ENCODE measurements around the gene PRKN.

PRKN gene

GRCh38 chr6:161608771-161609170, 1118.8 kb downstream of the PRKN start:
- no peak for TF ChIP-seq CTCF (IDR thresholded peaks at IDR 0.05; ENCODE audit: low read depth, low read length)

GRCh38 chr6:161607696-161608297, 1119.8 kb downstream of the PRKN start:
- TF ChIP-seq CTCF (IDR thresholded peaks at IDR 0.05; ENCODE audit: low read depth, low read length) = no peak
- H3K4me3 ChIP-seq (ENCODE audit: low read depth, low read length) = no peak overlapping the region

More at GRCh38 chr6:161608771-161609170, 1118.8 kb downstream of the PRKN start:
- H3K4me3 ChIP-seq (ENCODE audit: low read depth, low read length) = no peak overlapping the region

- H3K4me3 ChIP-seq (ENCODE audit: low read depth, low read length) = no peak overlapping the region
- no peak for TF ChIP-seq CTCF (IDR thresholded peaks at IDR 0.05; ENCODE audit: low read depth, low read length)
Observed at GRCh38 chr6:161602359-161602758, 1125.2 kb downstream of the PRKN start.

- TF ChIP-seq CTCF (IDR thresholded peaks at IDR 0.05; ENCODE audit: low read depth, low read length) = no peak
- H3K4me3 ChIP-seq (ENCODE audit: low read depth, low read length) = no peak overlapping the region
Observed at GRCh38 chr6:161598896-161599295, 1128.7 kb downstream of the PRKN start.

- H3K4me3 ChIP-seq (ENCODE audit: low read depth, low read length) = no peak overlapping the region
- no peak for TF ChIP-seq CTCF (IDR thresholded peaks at IDR 0.05; ENCODE audit: low read depth, low read length)
Observed at GRCh38 chr6:161596807-161597520, 1130.6 kb downstream of the PRKN start.

- no peak overlapping the region for H3K4me3 ChIP-seq (ENCODE audit: low read depth, low read length)
- no peak for TF ChIP-seq CTCF (IDR thresholded peaks at IDR 0.05; ENCODE audit: low read depth, low read length)
Observed at GRCh38 chr6:161594412-161594811, 1133.2 kb downstream of the PRKN start.

GRCh38 chr6:161590961-161591627, 1136.5 kb downstream of the PRKN start:
- H3K4me3 ChIP-seq (ENCODE audit: low read depth, low read length) = no peak overlapping the region
- TF ChIP-seq CTCF (IDR thresholded peaks at IDR 0.05; ENCODE audit: low read depth, low read length) = no peak

Data from WI38 (cell line).